GM12872 (cell line): ENCODE data around the gene OPTC.

Source experiments
- TF ChIP-seq, protein P1 (sequence below): IDR thresholded peaks from 3 replicates; pipeline ENCODE4 v1.5.1; 2011; ENCODE audit warnings: low read depth, mild to moderate bottlenecking, low read length, moderate library complexity; ENCODE audit not compliant: insufficient read depth

Gene OPTC

DNA sequence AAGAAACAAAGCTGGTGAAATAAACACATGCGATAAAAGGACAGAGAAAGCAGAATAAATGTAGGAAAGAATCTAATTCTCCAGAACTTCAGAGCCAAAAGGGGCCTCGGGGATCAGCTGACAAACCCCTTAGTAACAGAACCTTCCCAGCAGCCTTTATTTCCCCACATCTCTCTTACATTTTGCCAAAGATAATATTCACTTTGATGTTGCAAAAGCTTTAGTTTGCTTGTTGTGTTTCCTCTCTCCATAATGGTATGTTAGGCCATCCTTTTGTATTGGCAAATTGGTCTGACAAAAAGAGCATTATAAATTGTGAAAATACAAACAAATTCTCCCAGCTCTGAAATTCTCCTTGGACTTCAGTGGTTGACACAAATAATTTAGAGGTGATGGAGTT, 54.9 kb downstream of the OPTC start:
- TF ChIP-seq, protein P1, sequence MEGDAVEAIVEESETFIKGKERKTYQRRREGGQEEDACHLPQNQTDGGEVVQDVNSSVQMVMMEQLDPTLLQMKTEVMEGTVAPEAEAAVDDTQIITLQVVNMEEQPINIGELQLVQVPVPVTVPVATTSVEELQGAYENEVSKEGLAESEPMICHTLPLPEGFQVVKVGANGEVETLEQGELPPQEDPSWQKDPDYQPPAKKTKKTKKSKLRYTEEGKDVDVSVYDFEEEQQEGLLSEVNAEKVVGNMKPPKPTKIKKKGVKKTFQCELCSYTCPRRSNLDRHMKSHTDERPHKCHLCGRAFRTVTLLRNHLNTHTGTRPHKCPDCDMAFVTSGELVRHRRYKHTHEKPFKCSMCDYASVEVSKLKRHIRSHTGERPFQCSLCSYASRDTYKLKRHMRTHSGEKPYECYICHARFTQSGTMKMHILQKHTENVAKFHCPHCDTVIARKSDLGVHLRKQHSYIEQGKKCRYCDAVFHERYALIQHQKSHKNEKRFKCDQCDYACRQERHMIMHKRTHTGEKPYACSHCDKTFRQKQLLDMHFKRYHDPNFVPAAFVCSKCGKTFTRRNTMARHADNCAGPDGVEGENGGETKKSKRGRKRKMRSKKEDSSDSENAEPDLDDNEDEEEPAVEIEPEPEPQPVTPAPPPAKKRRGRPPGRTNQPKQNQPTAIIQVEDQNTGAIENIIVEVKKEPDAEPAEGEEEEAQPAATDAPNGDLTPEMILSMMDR, result no peak

DNA sequence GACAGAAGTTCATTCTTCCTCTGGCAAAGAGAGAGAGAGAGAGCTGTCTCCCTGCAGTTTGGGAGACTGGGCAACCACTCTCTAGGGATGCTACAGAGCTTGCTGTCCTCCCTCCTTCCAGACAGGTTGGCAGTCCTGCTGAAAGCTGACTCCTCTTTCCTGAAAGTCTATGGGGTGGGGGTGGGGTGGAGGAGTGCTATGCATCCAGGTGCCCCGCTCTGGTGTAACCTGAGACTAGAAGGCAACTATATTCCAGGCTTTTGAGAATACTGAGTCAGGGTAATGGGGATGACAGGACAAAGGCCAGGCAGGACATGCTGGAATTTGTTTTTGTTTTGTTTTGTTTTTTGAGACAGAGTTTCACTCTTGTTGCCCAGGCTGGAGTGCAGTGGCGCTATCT, 55.4 kb downstream of the OPTC start:
- TF ChIP-seq, protein P1, result no peak

DNA sequence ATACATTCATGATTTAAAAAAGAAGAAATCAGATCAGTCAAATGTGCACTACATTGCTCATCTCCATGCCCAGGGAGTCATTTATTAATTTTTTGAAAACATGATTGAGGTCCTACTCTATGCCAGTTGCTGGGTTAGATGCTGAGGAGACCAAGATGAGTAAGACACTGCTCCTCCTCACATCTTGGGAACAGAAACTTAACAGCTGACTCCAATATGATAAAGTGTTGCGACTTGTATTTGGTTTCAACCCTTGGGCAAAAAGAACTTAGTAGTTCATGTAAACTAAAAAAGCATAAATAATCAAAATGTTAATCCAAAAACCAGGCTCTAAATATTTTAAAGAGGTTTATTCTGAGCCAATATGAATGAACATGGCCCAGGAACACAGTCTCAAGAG, 56.9 kb downstream of the OPTC start:
- TF ChIP-seq, protein P1, result no peak

DNA sequence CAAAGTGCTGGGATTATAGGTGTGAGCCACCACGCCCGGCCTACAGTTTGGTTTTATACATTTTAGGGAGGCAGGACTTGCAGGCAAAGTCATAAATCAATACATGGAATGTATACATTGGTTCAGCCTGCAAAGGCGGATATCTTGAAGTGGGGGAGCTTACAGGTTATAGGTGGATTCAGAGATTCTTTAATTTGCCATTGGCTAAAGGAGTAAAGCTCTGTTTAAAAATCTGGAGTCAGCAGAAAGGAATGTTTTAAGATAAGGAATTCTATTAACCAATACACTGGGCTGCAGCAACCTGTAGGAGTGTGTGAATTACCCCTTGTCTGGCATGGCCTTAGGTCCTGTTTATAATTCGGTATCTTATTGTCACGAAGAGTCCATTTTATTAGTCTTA, 57.6 kb downstream of the OPTC start:
- TF ChIP-seq, protein P1, result no peak

DNA sequence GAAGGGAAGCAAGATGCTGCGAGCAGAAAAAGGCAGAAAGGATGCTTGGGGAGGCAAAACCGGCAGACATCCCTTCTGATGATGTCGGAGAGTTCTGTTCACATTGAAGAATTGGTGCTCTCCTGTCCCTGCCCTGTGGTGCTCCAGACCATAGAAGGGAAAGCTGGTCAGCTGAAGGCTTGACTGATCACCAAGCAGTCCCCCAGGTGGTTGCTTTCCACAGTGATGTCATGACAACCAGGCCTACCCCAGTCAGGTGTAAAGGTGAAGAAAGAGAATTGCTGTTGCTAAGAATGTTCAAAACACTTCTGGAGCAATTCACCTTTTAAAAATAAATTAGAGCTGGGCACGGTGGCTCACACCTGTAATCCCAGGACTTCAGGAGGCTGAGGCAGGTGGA, 59.5 kb downstream of the OPTC start:
- TF ChIP-seq, protein P1, result no peak

DNA sequence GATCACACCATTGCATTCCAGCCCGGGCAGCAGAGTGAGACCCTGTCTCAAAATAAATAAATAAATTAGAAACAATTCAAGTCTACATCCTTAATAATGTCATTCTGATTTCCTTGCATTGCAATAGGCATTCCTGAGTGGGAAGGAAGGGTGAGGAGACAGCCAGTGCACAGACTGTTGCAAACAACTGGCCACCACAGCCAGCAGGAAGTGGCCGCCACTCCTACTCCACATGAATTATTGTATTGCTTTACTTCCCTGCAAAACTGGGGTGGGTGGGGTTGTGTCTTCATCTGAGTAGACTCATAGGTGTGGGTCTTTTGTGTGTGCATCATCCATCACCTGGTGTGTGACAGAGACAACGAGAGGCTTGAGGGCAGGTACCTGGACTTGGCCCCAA, 60.1 kb downstream of the OPTC start:
- TF ChIP-seq, protein P1, result no peak

DNA sequence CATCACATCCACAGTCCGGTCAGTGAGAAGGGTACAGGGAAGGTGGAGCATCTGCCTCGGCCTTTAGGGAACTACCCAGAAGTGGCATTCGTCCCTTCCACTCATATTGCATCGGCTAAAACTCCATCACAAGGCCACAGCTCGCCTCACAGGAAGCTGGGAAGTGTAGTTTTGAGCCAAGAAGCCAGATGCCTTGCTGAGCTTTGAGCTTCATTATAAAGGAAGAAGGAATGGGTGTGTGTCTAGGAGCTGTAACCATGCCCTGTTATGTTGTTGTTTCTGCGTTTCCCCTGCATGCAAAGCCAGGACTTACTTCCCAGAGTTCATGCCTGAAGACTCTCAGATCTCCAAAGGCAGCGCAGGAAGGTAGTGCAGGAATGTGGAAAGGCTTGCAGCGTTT, 61.1 kb downstream of the OPTC start:
- TF ChIP-seq, protein P1, result no peak

DNA sequence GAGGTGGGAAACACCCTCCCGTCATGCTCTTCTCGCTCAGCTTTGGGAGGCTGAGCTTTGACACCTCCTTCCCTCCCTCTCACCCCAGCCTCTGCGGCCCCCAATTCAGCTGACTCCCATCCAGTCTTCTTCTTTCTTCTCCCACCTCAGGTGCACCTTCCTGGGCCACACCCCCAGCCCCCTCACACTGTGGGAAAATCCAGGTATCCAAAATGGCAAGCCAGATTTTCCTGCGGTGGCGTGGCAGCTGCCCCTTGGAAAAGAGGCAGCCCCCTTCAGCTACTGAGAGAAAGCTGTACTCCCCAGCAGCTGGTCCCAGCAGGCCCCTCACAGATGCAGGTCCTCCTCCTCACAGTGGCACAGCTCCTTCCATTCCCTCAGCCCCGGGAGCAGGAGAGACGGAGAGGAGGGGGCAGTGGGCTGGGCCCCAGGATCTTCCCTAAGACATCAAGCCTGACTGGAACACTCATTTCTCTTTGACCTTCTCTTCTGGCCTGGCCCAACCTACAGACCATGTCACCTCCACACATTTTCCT, 61.6 kb downstream of the OPTC start:
- TF ChIP-seq, protein P1, result no peak
